Left cardiac atrium (tissue), 4 donors: ENCODE results near the gene TMEM202. TPM values are rescaled to one million over a fixed set of nuclear protein-coding genes. Genes with fewer than 3 reads are reported as not detected.
"Not testable (repeated sequence)": the region's sequence is repeated elsewhere in the genome, so short reads cannot be mapped to it uniquely, and the experiment has no call there.

Experiments
- ATAC-seq, 2 donors: fragments of 200-7000 bp; cut with Tn5 transposase; one replicate each; pipeline ENCODE4 v1.9.1; 2020; ENCODE audit warnings: mild to moderate bottlenecking in 2 of 2, moderate library complexity in 2 of 2
- DNase-seq: peaks from one replicate; pipeline ENCODE4 v3.0.0-alpha.2; 2020
- intact Hi-C, 2 donors: fragments of 100-400 bp; cut with DNase I; formaldehyde crosslinking; loops; one replicate each; pipeline versions ENCODE4 v1.14.1 to v1.15.1; 2022 to 2023
- total RNA-seq, 2 donors: library from RNA; stranded (reverse); fragmentation: NEBNext Ultra II Directional; extraction: Animal tissue kit (Norgen Biotek cat#: 25700); gene quantifications; one replicate each; pipeline ENCODE4 v1.2.1, GENCODE V29; 2021
- donor health status: DM: no; HTN: yes; CAD: no.
- donor health status: DM: no; HTN: yes; CAD: no; lungs with severe emphysema.
- donor health status: DM: yes; HTN: yes; CAD: no.
- donor health status: Dilated cardiomyopathy.

The TMEM202 gene
- total RNA-seq, 2 donors from 2014 or later, result not detected

DNA sequence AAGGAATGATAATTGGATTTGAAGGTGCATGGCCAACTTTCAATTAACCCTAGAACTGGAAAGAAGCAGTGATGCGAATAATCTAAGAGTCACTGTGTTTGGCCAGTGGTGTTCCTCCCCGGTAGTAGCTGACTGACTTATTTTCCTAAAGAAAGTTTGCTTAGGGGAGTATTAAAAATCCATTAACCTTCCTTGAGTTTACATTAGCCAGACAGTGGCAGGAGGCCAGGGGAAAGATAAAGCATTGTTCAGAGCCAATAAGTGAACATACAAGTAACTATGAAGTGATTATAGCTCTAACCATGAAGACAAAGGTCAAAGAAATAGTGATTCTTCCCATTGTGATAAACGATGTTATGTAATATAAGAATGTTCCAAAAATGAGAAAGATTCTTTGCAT lies 8.9 kb upstream of the TMEM202 start:
- ATAC-seq, result no peak
- intact Hi-C loops, result no loop called here
- no peak for DNase-seq

GRCh38 chr15:72396331-72396730 lies 1.8 kb upstream of the TMEM202 start:
- ATAC-seq, intact Hi-C loops, DNase-seq: not testable (repeated sequence)

DNA sequence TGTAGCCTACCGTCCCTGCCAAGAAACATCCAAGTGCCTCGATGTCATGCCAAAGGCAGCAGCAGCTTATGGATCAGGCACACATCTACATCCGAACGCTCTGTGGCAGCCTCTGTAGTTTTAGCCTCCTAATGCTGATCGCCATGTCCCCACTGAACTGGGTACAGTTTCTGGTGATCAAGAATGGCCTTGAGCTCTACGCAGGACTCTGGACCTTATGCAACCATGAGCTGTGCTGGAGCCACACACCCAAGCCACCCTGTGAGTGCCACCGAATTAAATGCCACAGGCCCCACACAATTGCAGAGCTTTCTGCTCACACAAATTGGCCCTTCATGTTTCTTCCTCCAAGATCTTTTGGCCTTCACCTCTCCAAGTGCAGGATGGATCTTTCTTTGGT lies 543 bp downstream of the TMEM202 start:
- DNase-seq (no peak), ATAC-seq (no peak)
- intact Hi-C loops, result no loop called here

DNA sequence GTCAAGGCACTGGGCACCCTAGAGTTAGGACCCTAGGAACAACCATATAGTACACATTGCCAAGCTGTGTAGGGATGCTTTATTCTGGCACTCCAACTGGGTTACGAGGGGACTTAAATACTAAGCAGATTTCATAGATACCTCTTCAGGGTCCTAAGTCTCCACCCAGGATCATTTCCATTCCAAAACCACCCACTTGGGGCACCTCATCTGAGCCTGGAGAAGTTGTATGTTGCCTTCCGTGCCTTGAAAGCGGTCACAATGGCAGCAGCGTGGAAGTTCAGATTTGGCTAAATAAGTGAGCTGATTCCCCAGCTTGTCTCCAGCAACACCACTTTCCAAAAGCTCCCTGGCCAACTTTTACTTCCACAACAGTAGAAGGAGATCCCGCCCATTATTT lies 4.6 kb downstream of the TMEM202 start:
- intact Hi-C loops, result no loop called here
- DNase-seq (no peak), ATAC-seq (no peak)

- DNase-seq, result no peak
- no peak for ATAC-seq
- intact Hi-C loops, result no loop called here
Observed at GRCh38 chr15:72404356-72404755, 6.3 kb downstream of the TMEM202 start.

DNA sequence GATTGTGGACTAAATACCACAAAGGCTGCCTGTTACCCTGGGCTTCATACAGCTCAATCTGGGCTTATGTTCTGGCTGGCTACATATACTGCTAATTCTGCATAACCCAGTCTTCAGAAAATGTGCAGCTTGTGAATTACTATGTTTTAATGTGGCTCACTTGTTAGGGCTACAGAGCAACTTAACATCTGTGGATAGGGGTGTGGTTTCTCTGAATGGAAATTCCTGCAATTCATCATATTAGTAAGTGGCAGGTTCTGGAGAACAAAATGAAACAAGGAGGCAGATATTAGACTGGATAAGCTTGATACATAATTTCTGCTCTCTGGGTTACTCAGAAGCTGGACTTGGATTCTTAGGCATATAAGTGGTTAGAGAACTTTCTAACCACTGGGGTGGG lies 6.7 kb downstream of the TMEM202 start:
- intact Hi-C loops, result no loop called here
- DNase-seq, result no peak
- ATAC-seq, result no peak

DNA sequence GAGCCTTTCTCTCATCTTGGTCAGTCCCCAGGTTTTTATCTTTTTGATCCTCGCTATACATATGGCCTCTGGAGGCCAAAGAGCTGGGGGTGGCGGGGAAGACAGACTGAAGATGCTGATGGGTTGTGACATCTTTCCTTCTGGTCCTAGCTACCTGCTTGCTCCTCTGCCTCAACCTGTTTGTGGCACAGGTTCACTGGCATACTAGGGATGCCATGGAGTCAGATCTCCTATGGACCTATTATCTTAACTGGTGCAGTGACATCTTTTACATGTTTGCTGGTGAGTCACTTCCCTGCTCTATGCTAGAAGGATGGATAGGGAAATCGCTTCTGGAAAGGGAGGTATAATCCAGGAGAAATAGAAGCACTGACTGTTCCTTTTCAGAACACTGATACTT lies 8.8 kb downstream of the TMEM202 start:
- DNase-seq (no peak), ATAC-seq (no peak)
- intact Hi-C loops, result no loop called here

- no peak for ATAC-seq
- intact Hi-C loops, result no loop called here
- DNase-seq, result no peak
Observed at GRCh38 chr15:72411111-72411510, 13.0 kb downstream of the TMEM202 start.

GRCh38 chr15:72411544-72411943 lies 13.4 kb downstream of the TMEM202 start:
- DNase-seq, result no peak
- ATAC-seq, result no peak
- intact Hi-C loops, result no loop called here

- DNase-seq, intact Hi-C loops, ATAC-seq: not testable (repeated sequence)
Observed at GRCh38 chr15:72413337-72413736, 15.2 kb downstream of the TMEM202 start.

- DNase-seq (no peak), ATAC-seq (no peak)
- intact Hi-C loops, result no loop called here
Observed at GRCh38 chr15:72415304-72415703, 17.2 kb downstream of the TMEM202 start.

GRCh38 chr15:72419768-72420167 lies 21.7 kb downstream of the TMEM202 start:
- DNase-seq, intact Hi-C loops, ATAC-seq: not testable (repeated sequence)

- intact Hi-C loops, result no loop called here
- DNase-seq (no peak), ATAC-seq (no peak)
Observed at GRCh38 chr15:72420576-72420975, 22.5 kb downstream of the TMEM202 start.

DNA sequence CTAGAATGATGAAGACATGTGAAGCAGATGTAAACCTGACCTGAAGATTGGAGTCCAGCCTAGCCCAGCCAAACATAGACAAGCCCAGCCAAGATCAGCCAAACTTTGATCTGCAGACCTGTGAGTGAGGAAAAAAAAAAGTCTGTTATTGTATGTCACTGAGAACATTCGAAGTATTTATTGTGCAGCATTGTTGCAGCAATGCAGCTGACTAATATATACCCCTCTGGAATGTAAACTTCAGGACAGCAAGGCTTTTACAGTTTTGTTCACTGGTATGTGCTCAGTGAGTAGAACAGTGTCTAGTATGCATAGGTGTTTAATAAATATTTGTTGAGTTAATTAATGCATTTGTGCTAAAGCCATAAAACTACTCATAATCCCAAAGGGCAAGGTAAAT lies 23.4 kb downstream of the TMEM202 start:
- intact Hi-C loops, result no loop called here
- no peak for ATAC-seq
- DNase-seq, result no peak

- DNase-seq (no peak), ATAC-seq (no peak)
- intact Hi-C loops, result no loop called here
Observed at GRCh38 chr15:72423256-72423655, 25.2 kb downstream of the TMEM202 start.

DNA sequence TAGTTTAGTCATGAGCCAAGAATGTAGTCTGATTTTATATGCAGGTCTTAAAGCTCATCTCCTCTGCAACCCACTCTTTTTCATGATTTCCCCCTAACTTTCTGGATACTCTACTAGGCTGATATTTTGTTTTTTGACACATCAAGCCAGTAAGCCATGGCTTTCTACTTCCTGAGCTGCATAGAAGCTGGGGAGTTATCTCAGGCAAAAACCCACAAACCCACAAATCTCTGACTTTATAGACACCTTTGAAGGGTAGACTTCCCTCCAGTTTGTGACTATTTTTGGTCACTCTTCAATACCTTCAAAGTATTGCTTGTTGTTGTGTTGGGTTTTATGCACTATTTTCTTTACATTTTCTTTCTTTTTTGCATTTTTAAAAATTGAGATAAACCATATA lies 28.6 kb downstream of the TMEM202 start:
- no peak for DNase-seq
- intact Hi-C loops, result no loop called here
- ATAC-seq, result no peak

DNA sequence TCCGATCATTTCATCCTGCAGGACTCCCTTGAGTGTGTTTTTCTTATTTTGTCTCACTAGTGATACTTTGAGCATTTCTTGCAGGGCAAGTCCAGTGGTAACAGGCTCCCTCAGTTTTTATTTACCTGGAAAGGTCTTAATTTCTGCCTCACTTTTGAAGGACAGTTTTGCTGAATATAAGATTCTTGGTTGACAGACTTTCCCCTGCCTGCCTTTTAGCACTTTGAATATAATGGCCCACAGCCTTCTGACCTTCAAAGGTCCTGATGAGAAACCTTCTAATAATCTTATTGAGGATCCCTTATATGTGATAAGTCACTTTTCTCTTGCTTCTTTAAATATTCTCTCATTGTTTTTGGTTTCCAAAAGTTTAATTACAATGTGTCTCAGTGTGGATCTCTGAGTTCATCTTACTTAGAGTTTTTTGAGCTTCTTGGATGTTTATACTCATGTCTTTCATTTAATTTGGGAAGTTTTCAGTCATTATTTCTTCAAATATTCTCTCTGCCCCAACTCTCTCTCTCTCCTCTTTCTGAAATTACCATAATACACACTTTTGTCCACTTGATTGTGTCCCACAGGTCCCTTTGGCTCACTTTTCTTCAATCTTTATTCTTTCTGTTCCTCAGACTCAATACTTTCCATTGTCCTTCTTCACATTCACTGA lies 39.7 kb downstream of the TMEM202 start:
- intact Hi-C loops, result no loop called here
- ATAC-seq (no peak), DNase-seq (no peak)

- intact Hi-C loops, DNase-seq, ATAC-seq: not testable (repeated sequence)
Observed at GRCh38 chr15:72442848-72443247, 44.7 kb downstream of the TMEM202 start.

GRCh38 chr15:72445426-72445825 lies 47.3 kb downstream of the TMEM202 start:
- DNase-seq, result no peak
- intact Hi-C loops, result no loop called here
- ATAC-seq, result no peak

- ATAC-seq (no peak), DNase-seq (no peak)
- intact Hi-C loops, result no loop called here
Observed at GRCh38 chr15:72450805-72451204, 52.7 kb downstream of the TMEM202 start.

DNA sequence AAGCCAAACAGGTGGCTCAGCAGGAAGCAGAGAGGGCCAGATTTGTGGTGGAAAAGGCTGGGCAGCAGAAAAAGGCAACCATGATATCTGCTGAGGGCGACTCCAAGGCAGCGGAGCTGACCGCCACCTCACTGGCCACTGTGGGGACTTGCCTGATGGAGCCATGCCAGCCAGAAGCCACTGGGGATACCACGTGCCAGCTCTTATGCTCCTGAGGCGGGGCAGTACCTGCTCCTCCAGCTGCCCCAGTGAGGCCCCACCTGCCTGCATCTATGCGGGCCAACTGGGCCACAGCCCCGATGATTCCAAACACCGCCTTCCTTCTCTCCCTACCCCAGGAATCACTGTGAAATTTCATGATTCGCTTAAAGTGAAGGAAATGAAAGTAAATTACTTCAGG lies 53.1 kb downstream of the TMEM202 start:
- DNase-seq, result no peak
- ATAC-seq, result no peak
- intact Hi-C loops, result no loop called here

DNA sequence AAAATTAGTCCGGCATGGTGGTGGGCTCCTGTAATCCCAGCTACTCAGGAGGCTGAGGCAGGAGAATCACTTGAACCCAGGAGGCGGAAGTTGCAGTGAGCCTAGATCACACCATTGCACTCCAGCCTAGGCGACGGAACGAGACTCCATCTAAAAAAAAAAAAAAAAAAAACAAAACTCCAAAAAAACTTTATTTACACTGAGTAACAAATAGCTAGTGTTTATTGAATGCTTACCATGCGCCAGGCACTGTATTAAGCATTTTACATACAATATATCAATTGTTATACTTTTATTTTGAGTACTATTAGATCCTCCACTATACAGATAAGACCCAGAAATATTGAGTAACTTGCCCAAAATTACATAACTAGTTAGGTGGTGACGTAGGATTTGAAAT lies 58.6 kb downstream of the TMEM202 start:
- ATAC-seq (no peak), DNase-seq (no peak)
- intact Hi-C loops, result no loop called here
